H1 (cell line): Measurements from ENCODE around the gene DNTT. TPM values are rescaled to one million over a fixed set of nuclear protein-coding genes. Genes with fewer than 3 reads are reported as not detected.

Experiments used
- CTCF ChIA-PET: fragments of 300-600 bp; sonication (Branson Sonifier 250); formaldehyde crosslinking; loops from one replicate; lab custom pipeline; 2021; ENCODE audit not compliant: partially characterized antibody; lab: Charles Lee
- POLR2A ChIA-PET: fragments of 300-600 bp; sonication (Branson Sonifier 250); formaldehyde crosslinking; loops from one replicate; lab custom pipeline; 2021; ENCODE audit warnings: inconsistent platforms; ENCODE audit not compliant: partially characterized antibody; lab: Charles Lee
- DNase-seq, 2 experiments: peaks; one replicate each; pipeline versions ENCODE4 v3.0.0 to v3.0.0-alpha.2; 2010 to 2022; ENCODE audit warnings: low spot score in 2 of 2, low read depth in 1 of 2, mixed read lengths in 1 of 2
- FAIRE-seq: peaks from 2 replicates; lab custom pipeline; 2011; peaks lifted over from hg19 to GRCh38; lab: Jason Lieb, UNC
- H2AFZ ChIP-seq: 2 replicates; pipeline ENCODE4 v1.8.1; 2012; ENCODE audit warnings: low read length, inconsistent platforms
- H2AK5ac ChIP-seq: 2 replicates; pipeline ENCODE4 v1.6.1; 2013; ENCODE audit warnings: low read depth, low read length
- H2BK120ac ChIP-seq: replicated peaks from 2 replicates; pipeline ENCODE3; 2013; ENCODE audit warnings: low read depth, low read length, inconsistent platforms
- H2BK12ac ChIP-seq: 2 replicates; pipeline ENCODE4 v1.6.1; 2013; ENCODE audit warnings: low read depth, low read length
- H2BK15ac ChIP-seq: 2 replicates; pipeline ENCODE4 v1.6.1; 2013; ENCODE audit warnings: low read length
- H2BK20ac ChIP-seq: 2 replicates; pipeline ENCODE4 v1.6.1; 2013; ENCODE audit warnings: low read length
- H2BK5ac ChIP-seq: 2 replicates; pipeline ENCODE4 v1.6.1; 2013; ENCODE audit warnings: low read depth, low read length
- H3K14ac ChIP-seq: 2 replicates; pipeline ENCODE4 v1.6.1; 2013; ENCODE audit warnings: inconsistent platforms; ENCODE audit not compliant: insufficient read length
- H3K18ac ChIP-seq: 2 replicates; pipeline ENCODE4 v1.6.1; 2013; ENCODE audit warnings: low read length; ENCODE audit errors: extremely low read depth
- H3K23ac ChIP-seq: 2 replicates; pipeline ENCODE4 v1.6.1; 2013; ENCODE audit warnings: inconsistent platforms; ENCODE audit not compliant: insufficient read length
- H3K23me2 ChIP-seq: 2 replicates; pipeline ENCODE4 v1.6.1; 2013; ENCODE audit warnings: low read depth, low read length
- H3K27ac ChIP-seq: 2 replicates; pipeline ENCODE4 v1.6.1; 2011; ENCODE audit warnings: low read depth, low read length, inconsistent platforms
- H3K27me3 ChIP-seq, 4 experiments: replicated peaks in 1 of 4; 1 replicate in 1 of 4; 2 replicates in 3 of 4; pipeline versions ENCODE4 v1.6.1 to v1.8.1; 2011 to 2013; ENCODE audit warnings: low read length in 3 of 4, mild to moderate bottlenecking in 3 of 4, inconsistent platforms in 2 of 4, mixed read lengths in 2 of 4, moderate library complexity in 1 of 4; ENCODE audit not compliant: control insufficient read depth in 3 of 4, insufficient read depth in 3 of 4; ENCODE audit errors: extremely low read depth in 1 of 4
- H3K36me3 ChIP-seq, 4 experiments: 2 replicates each; pipeline versions ENCODE4 v1.6.1 to v1.8.1; 2011 to 2013; ENCODE audit warnings: mild to moderate bottlenecking in 4 of 4, low read length in 3 of 4, moderate library complexity in 2 of 4, control low read depth in 1 of 4, inconsistent platforms in 1 of 4; ENCODE audit not compliant: insufficient read depth in 4 of 4, control insufficient read depth in 2 of 4
- H3K4ac ChIP-seq: replicated peaks from 2 replicates; pipeline ENCODE3; 2013; ENCODE audit warnings: low read length, low read depth, mixed read lengths, inconsistent platforms; ENCODE audit not compliant: insufficient read length
- H3K4me1 ChIP-seq, 4 experiments: replicated peaks in 1 of 4; 1 replicate in 1 of 4; 2 replicates in 3 of 4; pipeline versions ENCODE4 v1.6.1 to v1.8.1; 2011 to 2013; ENCODE audit warnings: low read length in 3 of 4, inconsistent platforms in 2 of 4, mixed read lengths in 1 of 4; ENCODE audit not compliant: insufficient read depth in 4 of 4, control insufficient read depth in 3 of 4
- H3K4me2 ChIP-seq, 2 experiments: 2 replicates each; pipeline versions ENCODE4 v1.6.1 to v1.8.1; 2011 to 2013; ENCODE audit warnings: low read depth in 2 of 2, low read length in 2 of 2, control low read depth in 1 of 2, inconsistent platforms in 1 of 2, mild to moderate bottlenecking in 1 of 2; ENCODE audit not compliant: insufficient read depth in 1 of 2
- H3K4me3 ChIP-seq, 4 experiments: fragments of 200-600, 300-600 bp in 1 of 4; sonication (generic), shearing (Covaris generic), sonication (Bioruptor Twin) in 1 of 4; 2 replicates each; pipeline versions ENCODE4 v1.5.1 to v1.8.1; 2011 to 2016; ENCODE audit warnings: low read length in 4 of 4, low read depth in 3 of 4, control low read depth in 2 of 4, inconsistent platforms in 2 of 4, mild to moderate bottlenecking in 2 of 4, mixed read lengths in 1 of 4, moderate library complexity in 1 of 4; ENCODE audit not compliant: insufficient read depth in 2 of 4; ENCODE audit errors: extremely low read depth in 1 of 4
- H3K56ac ChIP-seq: replicated peaks from 2 replicates; pipeline ENCODE3; 2013; ENCODE audit warnings: low read depth, mild to moderate bottlenecking, mixed read lengths, low read length, inconsistent platforms; ENCODE audit not compliant: insufficient read length
- H3K79me1 ChIP-seq: 2 replicates; pipeline ENCODE4 v1.6.1; 2013; ENCODE audit warnings: low read depth, low read length, control low read depth
- H3K79me2 ChIP-seq, 2 experiments: 2 replicates each; pipeline versions ENCODE4 v1.6.1 to v1.8.1; 2012 to 2013; ENCODE audit warnings: low read length in 2 of 2, mild to moderate bottlenecking in 2 of 2, inconsistent platforms in 1 of 2; ENCODE audit not compliant: insufficient read depth in 2 of 2, control insufficient read depth in 1 of 2
- H3K9ac ChIP-seq, 4 experiments: replicated peaks in 1 of 4; 1 replicate in 1 of 4; 2 replicates in 3 of 4; pipeline versions ENCODE4 v1.6.1 to v1.8.1; 2011 to 2013; ENCODE audit warnings: low read depth in 3 of 4, low read length in 3 of 4, control low read depth in 2 of 4, mild to moderate bottlenecking in 2 of 4, moderate library complexity in 2 of 4, inconsistent platforms in 1 of 4; ENCODE audit errors: extremely low read depth in 1 of 4
- H3K9me3 ChIP-seq, 2 experiments: 2 replicates each; pipeline versions ENCODE4 v1.6.1 to v1.8.1; 2012 to 2013; ENCODE audit warnings: mild to moderate bottlenecking in 2 of 2, moderate library complexity in 2 of 2, control low read depth in 1 of 2, inconsistent platforms in 1 of 2, low read depth in 1 of 2, low read length in 1 of 2, mixed read lengths in 1 of 2; ENCODE audit not compliant: insufficient read depth in 2 of 2
- H4K20me1 ChIP-seq, 2 experiments: replicated peaks in 1 of 2; 2 replicates each; pipeline versions ENCODE3 to v1.8.1; 2011 to 2013; ENCODE audit warnings: inconsistent platforms in 2 of 2, low read length in 2 of 2, mild to moderate bottlenecking in 1 of 2; ENCODE audit not compliant: insufficient read depth in 2 of 2, control insufficient read depth in 1 of 2
- H4K5ac ChIP-seq: 2 replicates; pipeline ENCODE4 v1.6.1; 2013; ENCODE audit warnings: low read length, low read depth, mixed read lengths, inconsistent platforms; ENCODE audit not compliant: insufficient read length
- H4K8ac ChIP-seq: 2 replicates; pipeline ENCODE4 v1.8.0; 2013; ENCODE audit warnings: mild to moderate bottlenecking, moderate library complexity, low read length, inconsistent platforms; ENCODE audit not compliant: insufficient read depth; ENCODE audit errors: extremely low read depth
- H4K91ac ChIP-seq: replicated peaks from 2 replicates; pipeline ENCODE3; 2013; ENCODE audit warnings: low read length, mixed read lengths, inconsistent platforms; ENCODE audit not compliant: insufficient read length
- BRCA1 ChIP-seq: IDR thresholded peaks from 2 replicates; pipeline ENCODE4 v1.6.1; 2012; ENCODE audit warnings: low read depth, low read length, improper control_type of control experiment
- CHD2 ChIP-seq: IDR thresholded peaks from 2 replicates; pipeline ENCODE4 v1.6.1; 2012; ENCODE audit warnings: low read length, improper control_type of control experiment
- EP300 ChIP-seq, 2 experiments: IDR thresholded peaks; 1 replicate in 1 of 2; 2 replicates in 1 of 2; pipeline ENCODE4 v1.6.1; 2011 to 2012; ENCODE audit warnings: low read depth in 2 of 2, low read length in 2 of 2, mild to moderate bottlenecking in 2 of 2, borderline replicate concordance in 1 of 2, inconsistent platforms in 1 of 2, moderate library complexity in 1 of 2
- HDAC6 ChIP-seq: IDR thresholded peaks from one replicate; pipeline ENCODE4 v1.7.1; 2012; ENCODE audit warnings: low read depth, mild to moderate bottlenecking, inconsistent platforms, low read length, moderate library complexity
- JUND ChIP-seq: IDR thresholded peaks from 2 replicates; pipeline ENCODE4 v1.6.1; 2011; ENCODE audit warnings: mild to moderate bottlenecking, improper control_type of control experiment, low read length
- KDM4A ChIP-seq: IDR thresholded peaks from one replicate; pipeline ENCODE4 v1.7.1; 2012; ENCODE audit warnings: low read depth, mild to moderate bottlenecking, moderate library complexity, low read length, inconsistent platforms; ENCODE audit not compliant: severe bottlenecking
- RBBP5 ChIP-seq: IDR thresholded peaks from 2 replicates; pipeline ENCODE4 v1.7.1; 2012; ENCODE audit warnings: low read depth, mild to moderate bottlenecking, inconsistent platforms, low read length, moderate library complexity, borderline replicate concordance
- RFX5 ChIP-seq: IDR thresholded peaks from 2 replicates; pipeline ENCODE4 v1.6.1; 2011; ENCODE audit warnings: low read depth, low read length, improper control_type of control experiment, borderline replicate concordance
- SIRT6 ChIP-seq: IDR thresholded peaks from one replicate; pipeline ENCODE4 v1.7.1; 2012; ENCODE audit warnings: low read length, inconsistent platforms
- SP2 ChIP-seq: IDR thresholded peaks from 2 replicates; pipeline ENCODE4 v1.6.1; 2012; ENCODE audit warnings: mild to moderate bottlenecking, low read length, inconsistent platforms
- TAF1 ChIP-seq: IDR thresholded peaks from 2 replicates; pipeline ENCODE4 v1.6.1; 2011; ENCODE audit warnings: mild to moderate bottlenecking, low read depth, low read length
- TEAD4 ChIP-seq: IDR thresholded peaks from 2 replicates; pipeline ENCODE4 v1.6.1; 2012; ENCODE audit warnings: low read depth, low read length, inconsistent platforms, mixed read lengths
- WGBS, 2 experiments: shearing (Covaris generic) in 1 of 2; methylation state at CpG; one replicate each; pipeline versions ENCODE4 v1.1.6 to v1.1.7; 2013 to 2015; ENCODE audit warnings: low lambda C conversion rate in 2 of 2, mixed read lengths in 2 of 2, inconsistent platforms in 1 of 2, low coverage in 1 of 2, missing lambda C conversion rate in 1 of 2; ENCODE audit not compliant: insufficient replicate concordance in 2 of 2, insufficient coverage in 1 of 2, insufficient read length in 1 of 2; ENCODE audit errors: extremely low coverage in 1 of 2, missing lambda C conversion rate in 1 of 2; 5-methylcytosine and 5-hydroxymethylcytosine counted together
- polyA plus RNA-seq, 7 experiments: library from polyadenylated mRNA; depleted of rRNA in 3 of 7; stranded (reverse) in 5 of 7; unstranded in 2 of 7; fragments of >200 nt in 5 of 7; fragments of 200-250 nt in 2 of 7; gene quantifications; 1 replicate in 5 of 7; 2 replicates in 1 of 7; 4 replicates in 1 of 7; pipeline versions ENCODE4 v1.2.1 to v1.2.3, GENCODE V29; 2011 to 2013; ENCODE audit warnings: missing spikeins in 2 of 7, mixed read lengths in 2 of 7
- total RNA-seq: library from RNA; stranded (reverse); fragmentation: NEBNext Ultra II Directional; extraction: Animal tissue kit (Norgen Biotek cat#: 25700); gene quantifications from 2 replicates; pipeline ENCODE4 v1.2.1, GENCODE V29; 2021
- TF ChIP-seq, protein P1 (sequence below): IDR thresholded peaks from 2 replicates; pipeline ENCODE4 v1.6.1; 2011; ENCODE audit warnings: low read depth, mild to moderate bottlenecking, low read length; ENCODE audit not compliant: insufficient read depth

The DNTT gene
- total and polyA plus RNA-seq, 2 of the 8 experiments (the other 6 are each of a cell fraction or from before 2014, with no cell fraction given) = not detected

DNA sequence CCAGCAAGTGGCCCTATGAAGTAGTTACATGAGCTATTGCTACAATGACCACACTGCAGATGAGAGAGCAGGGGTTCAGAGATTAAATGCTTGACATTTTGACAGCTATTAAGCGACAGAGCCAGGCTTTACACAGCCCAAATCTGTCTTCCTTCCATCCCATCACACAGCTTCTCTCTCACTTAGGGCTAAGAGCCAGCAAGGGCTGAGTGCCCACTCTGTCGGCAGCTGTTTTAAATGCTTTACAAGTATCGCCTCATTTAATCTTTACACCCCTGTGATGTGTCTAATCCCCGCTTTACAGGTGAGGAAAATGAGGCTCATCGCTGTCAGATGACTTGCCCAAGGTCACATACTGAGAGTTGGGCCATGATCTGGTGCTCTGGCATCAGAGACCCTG is 69.8 kb downstream of the DNTT start:
- Histone ChIP-seq H2BK5ac (no peak overlapping the region), H3K36me3 (no peaks in the 10 kb centered on the region), H3K79me2 (no peaks in the 10 kb centered on the region), H3K4me1 (peaks cover 0 to 13% (median 7%) of the 10 kb centered on the region in 4 experiments; a peak in 6 of 7 replicates), H3K4me2 (peak overlapping the region in 1 of 2 experiments; percentile 69; a peak in 2 of 4 replicates)
- TF ChIP-seq RFX5 (no peak), BRCA1 (no peak), SIRT6 (no peak), SP2 (no peak), JUND (no peak), TEAD4 (no peak), CHD2 (no peak), KDM4A (no peak), TAF1 (no peak), EP300 (IDR thresholded peaks at IDR 0.05; ENCODE audit: borderline replicate concordance in 1 of 2, low read depth in 2 of 2, low read length in 2 of 2) (no peak), HDAC6 (no peak), RBBP5 (no peak)
- TF ChIP-seq, protein P1, sequence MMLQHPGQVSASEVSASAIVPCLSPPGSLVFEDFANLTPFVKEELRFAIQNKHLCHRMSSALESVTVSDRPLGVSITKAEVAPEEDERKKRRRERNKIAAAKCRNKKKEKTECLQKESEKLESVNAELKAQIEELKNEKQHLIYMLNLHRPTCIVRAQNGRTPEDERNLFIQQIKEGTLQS = no peak
- TF ChIP-seq, all 59 proteins: peak for 0
- Histone ChIP-seq H3K27ac (no peak overlapping the region), H2BK12ac (no peak overlapping the region), H2BK20ac (no peak overlapping the region), H3K23me2 (peaks cover 4% of the 10 kb centered on the region), H4K8ac (no peak overlapping the region; the same call in 1 of the 2 replicates), H3K79me1 (no peaks in the 10 kb centered on the region), H3K18ac (no peak overlapping the region), H3K14ac (no peak overlapping the region), H3K56ac (no peak overlapping the region), H3K4ac (no peak overlapping the region), H3K9me3 (no peaks in the 10 kb centered on the region), H3K9ac (no peak overlapping the region), H2BK120ac (no peak overlapping the region), H3K27me3 (peaks cover 0 to 3% (median 1%) of the 10 kb centered on the region in 4 experiments; a peak in 3 of 7 replicates), H3K23ac (no peak overlapping the region), H2AFZ (no peak overlapping the region), H4K20me1 (no peaks in the 10 kb centered on the region), H2AK5ac (no peak overlapping the region), H3K4me3 (no peak overlapping the region), H4K91ac (no peak overlapping the region), H2BK15ac (peak overlapping the region; percentile 50; the same call in 1 of the 2 replicates), H4K5ac (no peak overlapping the region)
- ChIA-PET POLR2A (no interaction called here), CTCF (interaction anchor here (0.5 to 12.6 kb wide), 27 partner anchors 8 to 905 kb away, joined by 3 to 197 read pairs (median 5); partner anchors contain the start of gene TLL2)
- 86% methylated on average over 5 of the region's 5 CpGs; no CpG with 5 or more reads in 1 of the 2 experiments for WGBS, 2 experiments
- FAIRE-seq (no peak), DNase-seq (no peak)
